Measurements from ENCODE around the gene TMTC2. TPM values are rescaled to one million over a fixed set of nuclear protein-coding genes. Genes with fewer than 3 reads are reported as not detected.

Gene TMTC2
- total and polyA plus RNA-seq, 10 of the 15 experiments (the other 5 are each of a cell fraction or from before 2014, with no cell fraction given) = 0.14 to 9.7 (median 1.2) TPM

DNA sequence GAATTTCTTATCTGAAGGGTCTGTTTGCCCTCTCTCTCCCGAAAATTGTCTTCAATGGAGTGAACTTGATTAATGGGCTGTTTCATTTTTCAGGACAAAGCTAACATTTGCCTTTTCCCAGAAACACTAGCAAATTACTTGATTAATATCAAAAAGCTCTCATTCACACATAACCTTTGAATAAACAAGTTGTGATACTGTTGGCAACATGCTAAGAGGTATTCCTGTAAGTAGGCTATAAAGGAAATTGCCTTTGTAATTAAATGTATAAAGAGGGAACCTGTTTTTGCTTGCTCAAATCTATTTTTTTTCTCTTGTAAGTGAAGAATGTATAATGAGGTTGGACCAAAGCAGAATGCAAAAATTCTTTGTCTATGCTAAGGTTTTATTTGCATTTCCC, 457.2 kb downstream of the TMTC2 start:
- H3K4me3 ChIP-seq = no peak overlapping the region
- ChIA-PET RAD21 (ENCODE audit: unreplicated experiment) (no interaction called here), POLR2A (no interaction called here), CTCF (no interaction called here), SMC1A (ENCODE audit: uncharacterized antibody, unreplicated experiment) (no interaction called here)
- H3K27ac ChIP-seq (ENCODE audit: control insufficient read depth, insufficient read depth) = no peak overlapping the region
- TF ChIP-seq CHD4 (IDR thresholded peaks at IDR 0.05) = no peak
- TF ChIP-seq IRF5 (IDR thresholded peaks at IDR 0.05; ENCODE audit: borderline replicate concordance) = no peak
- TF ChIP-seq, protein P1, sequence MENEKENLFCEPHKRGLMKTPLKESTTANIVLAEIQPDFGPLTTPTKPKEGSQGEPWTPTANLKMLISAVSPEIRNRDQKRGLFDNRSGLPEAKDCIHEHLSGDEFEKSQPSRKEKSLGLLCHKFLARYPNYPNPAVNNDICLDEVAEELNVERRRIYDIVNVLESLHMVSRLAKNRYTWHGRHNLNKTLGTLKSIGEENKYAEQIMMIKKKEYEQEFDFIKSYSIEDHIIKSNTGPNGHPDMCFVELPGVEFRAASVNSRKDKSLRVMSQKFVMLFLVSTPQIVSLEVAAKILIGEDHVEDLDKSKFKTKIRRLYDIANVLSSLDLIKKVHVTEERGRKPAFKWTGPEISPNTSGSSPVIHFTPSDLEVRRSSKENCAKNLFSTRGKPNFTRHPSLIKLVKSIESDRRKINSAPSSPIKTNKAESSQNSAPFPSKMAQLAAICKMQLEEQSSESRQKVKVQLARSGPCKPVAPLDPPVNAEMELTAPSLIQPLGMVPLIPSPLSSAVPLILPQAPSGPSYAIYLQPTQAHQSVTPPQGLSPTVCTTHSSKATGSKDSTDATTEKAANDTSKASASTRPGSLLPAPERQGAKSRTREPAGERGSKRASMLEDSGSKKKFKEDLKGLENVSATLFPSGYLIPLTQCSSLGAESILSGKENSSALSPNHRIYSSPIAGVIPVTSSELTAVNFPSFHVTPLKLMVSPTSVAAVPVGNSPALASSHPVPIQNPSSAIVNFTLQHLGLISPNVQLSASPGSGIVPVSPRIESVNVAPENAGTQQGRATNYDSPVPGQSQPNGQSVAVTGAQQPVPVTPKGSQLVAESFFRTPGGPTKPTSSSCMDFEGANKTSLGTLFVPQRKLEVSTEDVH (IDR thresholded peaks at IDR 0.05; ENCODE audit: low read depth, partially characterized antibody) = no peak
- no peak for TF ChIP-seq JUNB (IDR thresholded peaks at IDR 0.05)
- TF ChIP-seq NRF1 (conservative IDR thresholded peaks at IDR 0.05; ENCODE audit: low read depth, low read length) = no peak
- TF ChIP-seq YBX1 (IDR thresholded peaks at IDR 0.05) = no peak
- no peak for TF ChIP-seq TARDBP (IDR thresholded peaks at IDR 0.05; ENCODE audit: borderline replicate concordance)
- TF ChIP-seq SUPT20H (IDR thresholded peaks at IDR 0.05; ENCODE audit: borderline replicate concordance, control insufficient read depth, low read depth, low read length) = no peak
- TF ChIP-seq RAD51 (IDR thresholded peaks at IDR 0.05) = no peak
- TF ChIP-seq E4F1 (IDR thresholded peaks at IDR 0.05; ENCODE audit: borderline replicate concordance, partially characterized antibody) = no peak
- TF ChIP-seq, protein P2, sequence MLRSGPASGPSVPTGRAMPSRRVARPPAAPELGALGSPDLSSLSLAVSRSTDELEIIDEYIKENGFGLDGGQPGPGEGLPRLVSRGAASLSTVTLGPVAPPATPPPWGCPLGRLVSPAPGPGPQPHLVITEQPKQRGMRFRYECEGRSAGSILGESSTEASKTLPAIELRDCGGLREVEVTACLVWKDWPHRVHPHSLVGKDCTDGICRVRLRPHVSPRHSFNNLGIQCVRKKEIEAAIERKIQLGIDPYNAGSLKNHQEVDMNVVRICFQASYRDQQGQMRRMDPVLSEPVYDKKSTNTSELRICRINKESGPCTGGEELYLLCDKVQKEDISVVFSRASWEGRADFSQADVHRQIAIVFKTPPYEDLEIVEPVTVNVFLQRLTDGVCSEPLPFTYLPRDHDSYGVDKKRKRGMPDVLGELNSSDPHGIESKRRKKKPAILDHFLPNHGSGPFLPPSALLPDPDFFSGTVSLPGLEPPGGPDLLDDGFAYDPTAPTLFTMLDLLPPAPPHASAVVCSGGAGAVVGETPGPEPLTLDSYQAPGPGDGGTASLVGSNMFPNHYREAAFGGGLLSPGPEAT (IDR thresholded peaks at IDR 0.05; ENCODE audit: low read depth) = no peak
- no peak for TF ChIP-seq SIX5 (IDR thresholded peaks at IDR 0.05; ENCODE audit: low read depth, low read length, severe bottlenecking)
- TF ChIP-seq EZH2 (IDR thresholded peaks at IDR 0.05; ENCODE audit: borderline replicate concordance, control insufficient read depth, low read depth, low read length) = no peak
- TF ChIP-seq RAD21 (IDR thresholded peaks at IDR 0.05; ENCODE audit: insufficient read depth, low read depth, low read length) = no peak
- TF ChIP-seq KAT2A (conservative IDR thresholded peaks at IDR 0.05; ENCODE audit: control insufficient read depth, low read depth, low read length) = no peak
- intact Hi-C loops (cut with micrococcal nuclease; ENCODE audit: unreplicated experiment) = no loop called here
- H3K9ac ChIP-seq (ENCODE audit: control insufficient read depth, insufficient read depth, low read length) = no peak overlapping the region
- 93% methylated on average over 1 of the region's 1 CpG for WGBS (ENCODE audit: insufficient coverage, insufficient replicate concordance, low lambda C conversion rate, missing lambda C conversion rate)
- H4K20me1 ChIP-seq (ENCODE audit: control insufficient read depth, insufficient read depth) = no peaks in the 10 kb centered on the region
- in situ Hi-C loops (cut with MboI) = no loop called here
- H3K4me2 ChIP-seq (ENCODE audit: control insufficient read depth, insufficient read depth) = no peak overlapping the region
- BruUV-seq (replicated peaks) = no TSS peak
- H3K4me1 ChIP-seq (ENCODE audit: control insufficient read depth, insufficient read depth, low read length) = no peaks in the 10 kb centered on the region
- no peak for DNase-seq (ENCODE audit: low read depth, low spot score)
- no peaks in the 10 kb centered on the region for H3K79me2 ChIP-seq (ENCODE audit: control insufficient read depth, insufficient read depth, low read length)
- no peak for FAIRE-seq
- no peak overlapping the region for H2AFZ ChIP-seq (ENCODE audit: control insufficient read depth, low read depth, low read length)
- no peak for ATAC-seq
- no peaks in the 10 kb centered on the region; the same call in 2 of the 3 replicates for H3K9me3 ChIP-seq (replicated peaks; ENCODE audit: control insufficient read depth, insufficient read depth, low read length)
- H3K36me3 ChIP-seq (ENCODE audit: control insufficient read depth in 2 of 2, insufficient read depth in 2 of 2, low read length in 1 of 2) = no peaks in the 10 kb centered on the region
- H3K27me3 ChIP-seq (replicated peaks in 1 of 2; ENCODE audit: control insufficient read depth in 2 of 2, insufficient read depth in 2 of 2, low read length in 1 of 2) = no peaks in the 10 kb centered on the region

Measured in GM12878 (cell line).